ENCODE results near the gene SPATA12.

SPATA12 gene

DNA sequence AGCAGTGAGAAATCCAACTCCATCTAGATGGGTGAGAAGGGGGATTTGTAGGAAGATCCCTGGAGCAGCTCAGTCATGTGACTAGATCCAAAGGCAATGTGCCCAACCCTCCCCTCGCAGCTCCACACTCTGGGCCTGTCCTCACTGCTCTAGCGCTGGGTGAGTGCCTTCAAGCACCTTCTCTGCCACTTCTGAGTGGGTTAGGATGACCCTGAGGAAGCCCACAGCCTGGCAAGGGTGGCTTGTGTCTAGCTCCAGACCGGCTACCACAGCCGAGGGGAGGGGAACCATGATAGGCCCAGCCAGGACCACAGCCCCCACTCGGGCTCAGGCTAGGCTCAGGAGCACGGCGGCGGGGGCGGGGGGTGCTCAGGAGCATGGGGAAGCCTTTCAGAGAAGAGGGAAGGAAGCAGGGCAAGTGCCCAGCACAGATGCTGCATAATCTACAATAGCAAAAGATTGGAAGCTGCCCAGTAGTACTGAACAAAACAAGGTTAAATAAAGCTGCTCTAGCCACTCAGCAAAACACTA, 1.7 kb downstream of the SPATA12 start:
- TF ChIP-seq, protein P1, sequence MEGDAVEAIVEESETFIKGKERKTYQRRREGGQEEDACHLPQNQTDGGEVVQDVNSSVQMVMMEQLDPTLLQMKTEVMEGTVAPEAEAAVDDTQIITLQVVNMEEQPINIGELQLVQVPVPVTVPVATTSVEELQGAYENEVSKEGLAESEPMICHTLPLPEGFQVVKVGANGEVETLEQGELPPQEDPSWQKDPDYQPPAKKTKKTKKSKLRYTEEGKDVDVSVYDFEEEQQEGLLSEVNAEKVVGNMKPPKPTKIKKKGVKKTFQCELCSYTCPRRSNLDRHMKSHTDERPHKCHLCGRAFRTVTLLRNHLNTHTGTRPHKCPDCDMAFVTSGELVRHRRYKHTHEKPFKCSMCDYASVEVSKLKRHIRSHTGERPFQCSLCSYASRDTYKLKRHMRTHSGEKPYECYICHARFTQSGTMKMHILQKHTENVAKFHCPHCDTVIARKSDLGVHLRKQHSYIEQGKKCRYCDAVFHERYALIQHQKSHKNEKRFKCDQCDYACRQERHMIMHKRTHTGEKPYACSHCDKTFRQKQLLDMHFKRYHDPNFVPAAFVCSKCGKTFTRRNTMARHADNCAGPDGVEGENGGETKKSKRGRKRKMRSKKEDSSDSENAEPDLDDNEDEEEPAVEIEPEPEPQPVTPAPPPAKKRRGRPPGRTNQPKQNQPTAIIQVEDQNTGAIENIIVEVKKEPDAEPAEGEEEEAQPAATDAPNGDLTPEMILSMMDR (conservative IDR thresholded peaks at IDR 0.05; ENCODE audit: control insufficient read depth, insufficient read depth, low read depth, low read length): no peak
- H3K4me3 ChIP-seq (ENCODE audit: control insufficient read depth, low read depth, low read length): no peak overlapping the region
- no peak for DNase-seq (ENCODE audit: low read depth)

DNA sequence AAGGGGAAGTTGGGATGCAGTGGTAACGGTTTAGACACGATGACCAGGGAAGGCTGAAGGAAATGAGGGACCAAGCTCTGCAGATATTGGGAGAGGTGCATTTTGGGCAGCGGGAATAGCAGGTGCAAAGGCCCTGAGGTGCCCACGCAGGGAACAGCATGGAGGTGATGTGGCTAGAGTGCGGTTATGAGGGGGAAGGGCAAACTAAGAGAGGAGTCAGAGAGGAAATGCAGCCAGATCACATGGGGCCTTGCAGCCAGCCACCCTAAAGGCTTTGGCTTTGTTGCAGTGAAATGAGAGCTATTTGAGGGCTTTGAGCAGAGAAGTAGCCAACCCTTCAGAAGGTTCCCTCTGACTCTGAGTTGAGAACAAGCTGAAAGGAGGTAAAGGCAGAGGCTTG, 2.6 kb downstream of the SPATA12 start:
- H3K4me3 ChIP-seq (ENCODE audit: control insufficient read depth, low read depth, low read length): no peak overlapping the region
- TF ChIP-seq, protein P1 (conservative IDR thresholded peaks at IDR 0.05; ENCODE audit: control insufficient read depth, insufficient read depth, low read depth, low read length): no peak
- no peak for DNase-seq (ENCODE audit: low read depth)

DNA sequence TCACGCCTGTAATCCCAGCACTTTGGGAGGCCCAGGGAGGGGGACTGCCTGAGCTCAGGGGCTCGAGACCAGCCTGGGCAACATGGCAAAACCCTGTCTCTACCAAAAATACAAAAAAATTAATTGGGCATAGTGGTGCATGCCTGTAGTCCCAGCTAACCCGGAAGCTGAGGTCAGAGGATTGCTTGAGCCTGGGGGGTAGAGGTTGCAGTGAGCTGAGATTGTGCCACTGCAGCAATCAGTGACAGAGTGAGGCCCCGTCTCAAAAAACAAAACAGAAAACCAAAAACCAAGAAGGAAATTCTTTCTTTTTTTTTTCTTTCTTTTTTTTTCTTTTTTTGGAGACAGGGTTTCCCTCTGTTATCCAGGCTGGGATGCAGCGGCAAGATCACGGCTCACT, 3.5 kb downstream of the SPATA12 start:
- DNase-seq (ENCODE audit: low read depth): no peak

DNA sequence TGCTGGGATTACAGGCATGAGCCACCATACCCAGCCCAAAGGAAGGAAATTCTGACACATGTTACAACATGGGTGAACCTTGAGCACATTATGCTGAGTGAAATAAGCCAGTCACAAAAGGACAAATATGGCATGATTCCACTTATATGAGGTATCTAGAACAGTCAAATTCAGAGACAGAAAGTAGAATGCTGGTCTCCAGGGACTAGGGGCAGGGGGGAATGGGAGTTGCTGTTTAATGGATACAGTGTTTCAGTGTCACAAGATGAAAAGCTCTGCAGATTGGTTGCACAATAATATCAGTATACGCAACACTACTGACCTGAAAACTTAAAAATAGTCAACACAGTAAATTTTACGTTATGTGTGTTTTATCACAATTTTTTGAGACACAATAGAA, 4.1 kb downstream of the SPATA12 start:
- TF ChIP-seq, protein P1 (conservative IDR thresholded peaks at IDR 0.05; ENCODE audit: control insufficient read depth, insufficient read depth, low read depth, low read length): no peak
- no peak for DNase-seq (ENCODE audit: low read depth)
- H3K4me3 ChIP-seq (ENCODE audit: control insufficient read depth, low read depth, low read length): no peak overlapping the region

More for the DNA sequence above, 3.5 kb downstream of the SPATA12 start:
- TF ChIP-seq, protein P1 (conservative IDR thresholded peaks at IDR 0.05; ENCODE audit: control insufficient read depth, insufficient read depth, low read depth, low read length): no peak
- no peak overlapping the region for H3K4me3 ChIP-seq (ENCODE audit: control insufficient read depth, low read depth, low read length)

DNA sequence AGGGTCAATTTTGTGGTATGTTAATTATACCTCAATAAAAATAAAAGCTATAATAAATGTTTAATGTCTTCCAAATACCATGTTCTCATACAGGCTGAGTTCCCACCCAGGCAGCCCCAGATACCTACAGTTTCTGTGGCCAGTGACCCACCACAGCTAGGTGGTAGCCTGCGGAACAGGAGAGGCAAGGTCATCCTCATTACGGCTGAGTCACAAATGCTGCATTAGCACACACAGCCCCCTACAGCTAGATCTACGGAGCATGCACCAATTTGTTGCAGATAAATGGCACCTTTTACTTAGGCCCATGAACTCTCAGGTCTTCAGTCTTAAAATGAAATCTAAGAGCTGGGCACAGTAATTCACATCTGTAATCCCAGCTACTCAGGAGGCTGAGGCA, 5.1 kb downstream of the SPATA12 start:
- TF ChIP-seq, protein P1 (conservative IDR thresholded peaks at IDR 0.05; ENCODE audit: control insufficient read depth, insufficient read depth, low read depth, low read length): no peak
- no peak overlapping the region for H3K4me3 ChIP-seq (ENCODE audit: control insufficient read depth, low read depth, low read length)
- no peak for DNase-seq (ENCODE audit: low read depth)

DNA sequence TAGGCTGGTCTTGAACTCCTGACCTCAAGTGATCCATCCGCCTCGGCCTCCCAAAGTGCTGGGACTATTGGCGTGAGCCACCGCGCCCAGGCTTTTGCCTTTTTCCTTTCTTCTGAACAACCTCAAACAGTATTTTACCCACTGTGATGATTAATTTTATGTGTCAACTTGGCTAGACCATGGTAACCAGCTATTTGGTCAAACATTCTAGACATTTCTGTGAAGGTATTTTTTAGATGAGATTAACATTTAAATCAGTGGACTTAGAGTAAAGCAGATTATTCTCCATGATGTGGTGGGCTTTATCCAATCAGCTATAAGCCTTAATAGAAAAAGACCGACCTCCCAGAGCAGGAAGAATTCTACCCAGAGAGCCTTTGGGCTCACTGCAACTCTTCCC, 6.0 kb downstream of the SPATA12 start:
- TF ChIP-seq, protein P1 (conservative IDR thresholded peaks at IDR 0.05; ENCODE audit: control insufficient read depth, insufficient read depth, low read depth, low read length): no peak
- H3K4me3 ChIP-seq (ENCODE audit: control insufficient read depth, low read depth, low read length): no peak overlapping the region
- no peak for DNase-seq (ENCODE audit: low read depth)
